GM23248 (cell line): ENCODE measurements around the gene SETBP1.

Experiments used
- EZH2 ChIP-seq: fragments of 200-600 bp; sonication (generic); IDR thresholded peaks from 2 replicates; pipeline ENCODE4 v1.6.1; 2018; ENCODE audit warnings: antibody characterized with exemption, mild to moderate bottlenecking; ENCODE audit not compliant: insufficient read depth, poor library complexity, severe bottlenecking
- EZH2phosphoT487 ChIP-seq: fragments of 200-600 bp; sonication (generic); IDR thresholded peaks from 2 replicates; pipeline ENCODE4 v1.6.1; 2018; ENCODE audit warnings: antibody characterized with exemption, moderate library complexity, mild to moderate bottlenecking, low read depth; ENCODE audit not compliant: insufficient read depth

DNA sequence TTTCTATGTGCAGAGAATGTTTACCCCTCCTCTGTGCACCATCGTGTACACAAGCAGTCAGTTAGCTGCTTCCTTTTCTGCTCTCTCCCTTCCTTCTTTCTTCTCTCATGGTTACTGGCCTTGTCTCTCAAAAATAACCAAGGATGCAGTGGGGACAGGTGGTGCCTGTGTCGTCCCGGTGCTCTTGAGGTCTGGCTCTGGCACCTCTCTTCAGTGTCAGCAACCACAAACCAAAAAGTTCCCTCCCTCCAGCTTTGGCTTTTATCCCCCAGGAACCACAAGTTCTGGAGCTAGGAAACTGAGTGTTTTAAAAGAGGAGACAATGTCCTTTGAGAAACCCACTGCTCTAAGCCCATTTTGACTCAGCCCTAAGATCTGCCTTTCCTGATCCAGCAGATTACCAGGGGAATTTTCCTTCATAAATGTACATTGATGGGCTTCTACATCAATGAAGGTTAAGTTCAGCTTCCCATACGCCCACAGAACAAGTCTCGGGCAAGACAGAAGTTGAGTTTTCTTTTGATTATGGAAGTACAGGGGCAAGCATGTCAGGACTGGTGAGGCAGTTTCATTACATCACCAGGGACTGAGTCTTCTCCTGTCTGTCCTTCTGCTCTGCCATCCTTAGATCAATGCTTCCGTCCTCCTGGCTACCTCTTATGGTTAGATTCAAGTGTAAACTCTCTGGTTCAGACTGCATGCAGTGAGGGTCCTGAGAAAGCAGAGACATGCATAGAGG lies 232.2 kb downstream of the SETBP1 start:
- no peak for TF ChIP-seq EZH2
- no peak for TF ChIP-seq EZH2phosphoT487
